HUDEP-2 (cell line): ENCODE measurements around the gene LIPE.

ENCODE experiments used
- DNase-seq, 76 experiments: peaks; one replicate each; lab custom pipeline; 2025; ENCODE audit not compliant: unreplicated experiment in 76 of 76; lab: John Stamatoyannopoulos, UW

The LIPE gene

GRCh38 chr19:42360787-42361544, 66.2 kb downstream of the LIPE start:
- no peak for DNase-seq

- DNase-seq, result no peak
Observed at GRCh38 chr19:42357290-42357689, 69.9 kb downstream of the LIPE start.

- DNase-seq, result no peak
Observed at GRCh38 chr19:42356686-42357085, 70.5 kb downstream of the LIPE start.

GRCh38 chr19:42355896-42356295, 71.3 kb downstream of the LIPE start:
- no peak for DNase-seq

DNA sequence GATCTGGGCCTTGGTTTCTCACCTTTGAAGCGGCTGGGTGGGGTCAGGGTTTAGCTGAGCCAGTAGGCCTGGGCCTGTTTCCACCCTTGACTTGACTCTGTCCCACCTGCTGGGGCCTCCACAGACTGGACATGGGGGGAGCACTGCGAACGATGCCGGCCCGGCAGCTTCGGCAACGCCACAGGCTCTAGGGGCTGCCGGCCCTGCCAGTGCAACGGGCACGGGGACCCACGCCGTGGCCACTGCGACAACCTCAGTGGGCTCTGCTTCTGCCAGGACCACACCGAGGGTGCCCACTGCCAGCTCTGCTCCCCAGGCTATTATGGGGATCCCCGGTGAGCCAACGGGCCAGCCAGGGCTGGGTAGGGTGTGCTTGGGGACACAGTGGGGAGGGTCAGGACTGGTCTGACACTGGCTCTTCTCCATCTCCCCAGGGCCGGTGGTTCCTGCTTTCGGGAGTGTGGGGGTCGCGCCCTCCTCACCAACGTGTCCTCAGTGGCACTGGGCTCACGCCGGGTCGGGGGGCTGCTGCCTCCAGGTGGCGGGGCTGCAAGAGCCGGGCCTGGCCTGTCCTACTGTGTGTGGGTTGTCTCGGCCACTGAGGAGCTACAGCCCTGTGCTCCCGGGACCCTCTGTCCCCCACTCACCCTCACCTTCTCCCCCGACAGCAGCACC, 73.7 kb downstream of the LIPE start:
- no peak for DNase-seq

DNA sequence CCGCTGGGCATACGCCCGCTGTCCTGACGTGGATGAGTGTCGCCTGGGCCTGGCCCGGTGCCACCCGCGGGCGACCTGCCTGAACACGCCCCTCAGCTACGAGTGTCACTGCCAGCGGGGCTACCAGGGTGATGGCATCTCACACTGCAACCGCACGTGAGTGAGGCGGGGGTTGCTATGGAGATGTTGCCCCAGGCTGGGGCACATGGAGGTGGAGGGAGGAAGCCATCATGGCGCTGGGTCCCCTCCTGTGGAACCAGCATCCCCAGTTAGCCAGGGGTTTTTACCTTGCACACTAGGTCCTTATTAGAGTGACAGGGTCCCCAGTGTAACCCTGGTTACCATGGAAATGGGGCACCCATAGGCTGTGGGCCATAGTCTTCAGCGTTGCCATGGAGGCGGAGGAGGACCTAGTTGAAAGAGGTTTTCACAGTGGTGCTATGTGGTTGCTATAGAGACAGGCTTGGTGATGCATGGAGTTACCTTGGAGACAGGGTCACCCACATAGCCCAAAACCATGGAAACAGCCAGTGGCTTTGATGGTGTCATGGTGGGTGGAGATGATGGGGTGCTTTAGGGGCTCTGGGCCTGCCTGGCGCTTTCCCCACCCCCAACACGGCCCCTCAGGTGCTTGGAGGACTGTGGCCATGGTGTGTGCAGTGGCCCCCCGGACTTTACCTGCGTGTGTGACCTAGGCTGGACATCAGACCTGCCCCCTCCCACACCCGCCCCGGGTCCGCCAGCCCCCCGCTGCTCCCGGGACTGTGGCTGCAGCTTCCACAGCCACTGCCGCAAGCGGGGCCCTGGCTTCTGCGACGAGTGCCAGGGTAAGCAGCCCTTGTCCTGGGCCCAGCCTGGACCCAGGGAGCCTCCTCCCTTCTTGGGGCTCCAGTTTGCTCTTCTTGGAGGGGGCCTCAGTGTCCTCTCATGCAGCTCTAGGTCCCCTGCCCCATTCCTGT, 74.6 kb downstream of the LIPE start:
- peak in 11 of 76 experiments; percentile 15 to 58 (median 24) for DNase-seq
